Ramos (cell line): ENCODE results near the gene KLK7.
"Not testable (repeated sequence)": the region's sequence is repeated elsewhere in the genome, so short reads cannot be mapped to it uniquely, and the experiment has no call there.

Experiments
- in situ Hi-C: fragments of 300-500 bp; cut with MboI; formaldehyde crosslinking; loops from one replicate; pipeline ENCODE4 v1.14.3; 2022; ENCODE audit warnings: low sequenced_read_pairs; ENCODE audit not compliant: unreplicated experiment

The KLK7 gene

DNA sequence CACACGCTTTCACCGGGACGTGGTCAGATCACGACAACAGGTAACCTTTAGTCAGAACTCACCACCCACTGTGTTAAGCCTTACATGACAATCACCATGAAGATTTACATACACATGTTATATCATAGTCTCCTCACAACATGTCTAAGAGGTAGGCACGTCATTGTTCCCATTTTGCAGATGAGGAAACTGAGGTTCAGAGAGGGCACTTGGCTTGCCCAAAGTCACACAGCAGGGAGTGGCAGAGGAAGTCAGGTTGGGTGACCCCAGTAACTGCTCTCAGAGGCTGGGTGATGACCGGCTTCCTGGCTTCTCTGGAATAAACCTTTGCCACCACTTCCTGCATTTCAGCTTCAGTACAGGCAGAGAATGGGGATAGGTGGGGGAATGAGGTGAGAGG, 30.5 kb upstream of the KLK7 start:
- in situ Hi-C loops, result no loop called here

DNA sequence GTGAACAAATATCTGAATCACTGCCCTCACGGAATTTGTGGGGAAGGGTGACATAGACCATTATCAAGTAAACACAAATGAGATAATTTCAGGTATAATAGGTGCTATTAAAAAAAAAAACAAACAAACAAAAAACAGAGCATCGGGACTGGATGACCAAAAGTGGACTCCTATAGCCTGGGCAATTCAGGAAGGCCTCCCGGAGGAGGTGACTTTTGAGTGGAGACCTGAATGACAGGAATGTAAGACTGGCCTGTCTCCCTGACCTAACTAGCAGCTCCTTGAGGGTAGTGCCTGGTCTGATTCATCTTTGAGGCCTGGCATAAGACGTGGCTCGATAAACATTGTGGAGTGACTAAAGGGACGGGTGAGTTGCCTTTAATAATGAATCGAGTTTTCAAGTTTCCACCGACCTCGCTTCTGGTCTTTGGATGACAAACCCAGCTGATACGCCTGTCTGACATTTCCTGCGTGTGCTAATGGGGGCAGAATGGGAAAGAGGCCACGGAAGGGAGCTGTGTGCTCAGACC, 29.0 kb upstream of the KLK7 start:
- in situ Hi-C loops, result no loop called here

- in situ Hi-C loops, result no loop called here
Observed at GRCh38 chr19:51010066-51010795, 26.5 kb upstream of the KLK7 start.

DNA sequence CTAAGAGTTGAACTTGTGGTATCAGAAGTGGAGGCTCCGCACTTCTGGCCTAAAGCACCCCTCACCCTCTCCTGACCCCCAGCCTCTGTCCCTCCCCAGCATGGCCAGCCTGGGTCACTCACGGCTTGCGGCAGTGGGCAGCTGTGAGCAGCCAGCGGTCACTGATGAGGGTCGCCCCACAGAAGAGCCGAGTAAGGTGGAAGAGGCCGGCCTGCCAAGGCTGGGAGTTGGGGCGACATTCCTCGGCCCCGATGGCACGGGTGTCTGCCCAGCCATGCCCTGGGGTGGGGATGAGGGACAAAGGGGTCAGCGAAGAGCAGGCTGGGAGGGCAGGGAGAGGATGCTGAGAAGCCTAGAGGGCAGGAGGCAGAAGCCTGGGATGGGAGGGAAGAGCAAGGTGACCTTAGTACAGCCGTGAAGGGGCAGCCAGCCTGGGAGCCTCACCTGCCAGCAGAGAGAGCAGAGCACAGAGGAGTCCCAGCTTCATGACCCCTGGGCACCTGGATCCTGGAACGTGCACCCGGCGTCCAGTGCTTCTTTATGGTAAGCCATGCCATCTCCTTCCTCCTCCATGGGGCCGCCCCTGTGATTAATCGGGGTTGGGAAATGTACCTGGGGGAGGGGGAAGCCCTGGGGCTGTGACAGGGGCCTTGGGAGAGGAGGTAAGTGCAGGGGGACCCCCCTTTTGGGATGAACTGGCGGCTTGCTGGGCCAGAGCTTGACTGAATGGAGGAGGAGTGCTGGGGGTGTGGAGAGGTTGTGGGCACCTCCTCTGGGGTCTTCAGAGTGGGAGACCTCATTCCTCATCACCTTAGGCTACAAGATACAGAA, 25.6 kb upstream of the KLK7 start:
- in situ Hi-C loops, result no loop called here

GRCh38 chr19:51007488-51007887, 23.8 kb upstream of the KLK7 start:
- in situ Hi-C loops, result no loop called here

GRCh38 chr19:51006406-51006805, 22.7 kb upstream of the KLK7 start:
- in situ Hi-C loops, result no loop called here

- in situ Hi-C loops, result no loop called here
Observed at GRCh38 chr19:51005248-51005647, 21.5 kb upstream of the KLK7 start.

- in situ Hi-C loops, result no loop called here
Observed at GRCh38 chr19:51003316-51003715, 19.6 kb upstream of the KLK7 start.

DNA sequence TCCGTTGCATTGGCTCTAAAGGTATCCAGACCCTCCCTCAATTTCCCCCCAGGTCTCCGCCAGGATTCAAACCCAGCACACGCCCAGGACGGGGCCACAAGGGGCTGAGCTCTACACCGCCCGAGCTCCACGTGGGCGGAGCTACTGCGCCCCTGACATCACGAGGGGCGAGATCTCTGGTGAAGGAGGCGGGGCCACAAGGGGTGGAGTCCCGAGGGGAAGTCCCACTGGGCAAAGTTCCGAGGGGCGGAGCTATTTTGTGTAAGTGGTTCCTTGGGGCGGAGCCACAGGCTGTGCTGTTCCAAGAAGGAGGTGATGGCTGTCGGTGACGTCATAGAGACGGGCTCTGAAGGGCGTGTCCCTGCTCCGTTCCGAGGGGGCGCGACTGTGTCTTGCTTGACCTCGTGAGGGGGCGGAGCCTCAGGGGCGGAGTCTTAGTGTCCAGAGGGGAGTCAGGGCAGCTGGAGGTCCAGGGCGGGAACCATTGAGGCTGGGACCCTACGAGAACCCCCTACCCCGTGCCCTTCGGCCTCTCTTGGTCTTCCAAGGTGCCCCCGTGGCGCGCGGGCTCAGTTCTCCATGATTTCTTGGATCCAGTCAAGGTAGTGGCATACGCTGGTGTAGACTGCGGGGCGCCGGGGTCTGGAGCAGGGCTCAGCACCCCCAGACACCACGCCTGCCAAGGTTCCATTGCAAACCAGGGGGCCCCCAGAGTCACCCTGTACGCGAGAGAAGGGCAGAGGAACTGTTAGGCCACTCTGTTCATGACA, 19.0 kb upstream of the KLK7 start:
- in situ Hi-C loops, result no loop called here

- in situ Hi-C loops, result no loop called here
Observed at GRCh38 chr19:51002089-51002532, 18.4 kb upstream of the KLK7 start.

GRCh38 chr19:51001515-51001914, 17.8 kb upstream of the KLK7 start, which contains the start of gene KLK8:
Gene KLK8, minus strand, starts transcription at chr19:51001604. Its CDS starts 437 bp downstream, at chr19:51001167.
- in situ Hi-C loops, result no loop called here

DNA sequence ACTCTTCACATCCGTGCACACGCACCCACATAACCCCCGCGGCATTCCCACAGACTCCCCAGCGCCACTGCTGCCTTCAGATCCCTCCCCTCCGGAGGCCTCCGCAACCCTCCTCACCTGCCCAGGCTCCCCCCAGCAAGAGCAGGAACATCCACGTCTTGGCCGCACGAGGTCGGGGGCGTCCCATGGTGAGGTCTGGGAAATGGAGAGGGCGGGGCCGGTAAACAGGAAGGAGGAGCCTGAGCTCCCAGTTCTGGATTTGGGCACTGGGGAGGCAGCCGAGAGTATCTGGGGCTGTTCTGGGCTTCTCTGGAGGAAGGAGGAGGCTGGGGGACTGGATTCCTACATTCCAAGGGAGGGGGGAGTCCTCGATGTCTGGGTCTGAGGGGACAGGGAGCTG, 17.3 kb upstream of the KLK7 start:
- in situ Hi-C loops, result no loop called here

DNA sequence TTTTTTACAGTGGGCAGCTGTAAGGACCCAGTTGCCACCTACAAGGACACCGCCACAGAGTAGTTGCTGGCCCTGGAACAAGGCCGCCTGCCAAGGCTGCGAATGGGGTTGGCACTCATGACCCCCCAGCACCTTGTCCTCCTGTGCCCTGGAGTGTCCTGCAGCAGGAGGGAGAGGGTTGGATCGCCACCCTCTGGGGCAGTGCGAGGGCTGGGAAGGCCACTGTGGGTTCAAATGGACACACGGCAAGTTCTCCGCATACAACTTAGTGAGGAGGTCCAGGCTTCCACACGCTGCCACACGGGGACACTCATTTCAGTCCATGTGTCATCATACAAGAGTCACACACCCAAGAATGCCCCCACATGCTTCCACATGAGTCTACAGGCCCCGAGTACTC, 16.7 kb upstream of the KLK7 start:
- in situ Hi-C loops, result no loop called here

DNA sequence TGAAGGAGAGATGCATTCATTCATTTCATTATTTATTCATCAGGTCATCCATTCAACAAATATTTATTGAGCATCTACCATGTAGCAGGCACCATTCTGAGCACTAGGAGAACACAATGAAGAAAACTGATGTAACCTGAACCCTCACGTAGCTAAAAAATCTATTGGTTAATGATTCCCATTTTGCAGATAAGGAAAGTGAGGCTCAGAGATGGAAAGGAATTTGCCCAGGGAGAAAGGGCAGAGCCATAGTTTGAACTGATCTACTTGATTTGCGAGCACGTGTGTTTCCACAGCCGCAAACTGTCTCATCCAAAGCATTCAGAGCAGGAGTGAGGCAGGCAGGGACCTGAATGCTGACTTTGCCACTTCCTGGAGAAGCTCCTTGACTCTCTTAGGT, 15.0 kb upstream of the KLK7 start:
- in situ Hi-C loops, result no loop called here

DNA sequence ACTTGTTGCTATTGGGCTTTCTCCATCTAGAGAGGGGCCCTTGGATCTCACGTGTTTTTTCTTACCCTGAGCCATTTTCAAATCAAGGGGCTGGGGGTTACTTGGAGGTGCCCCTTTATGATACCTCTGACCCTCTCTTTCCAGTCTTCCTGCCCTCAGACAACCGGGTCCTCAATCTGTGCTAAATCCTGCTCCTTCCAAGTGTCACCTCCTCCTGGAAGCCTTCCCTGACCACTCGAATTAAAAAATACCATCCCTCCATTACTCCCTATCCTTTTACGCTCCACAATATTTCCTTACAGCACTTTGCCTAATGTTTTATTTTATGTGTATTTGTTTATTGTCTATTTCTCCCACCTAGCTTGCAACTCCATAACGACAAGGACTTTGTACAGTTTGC, 14.3 kb upstream of the KLK7 start:
- in situ Hi-C loops, result no loop called here

DNA sequence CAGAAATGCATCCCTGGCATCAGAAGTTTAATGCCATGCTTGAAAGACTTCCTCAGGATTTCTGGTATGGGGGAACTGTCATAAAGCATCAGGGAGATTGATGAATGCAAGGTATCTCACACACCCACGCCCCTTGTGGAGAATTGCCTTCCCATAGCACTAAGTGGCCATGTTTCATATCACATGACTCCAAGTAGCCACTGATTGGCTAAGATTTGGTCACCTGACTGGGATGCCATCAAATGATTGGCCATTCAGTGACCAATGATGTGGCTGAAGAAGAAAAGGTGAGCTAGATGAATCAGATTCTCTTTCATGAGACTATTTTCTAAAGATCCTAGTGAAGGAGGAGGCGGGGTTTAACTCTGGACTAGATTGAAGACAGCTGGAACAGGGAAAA, 10.4 kb upstream of the KLK7 start:
- in situ Hi-C loops, result no loop called here

- in situ Hi-C loops, result no loop called here
Observed at GRCh38 chr19:50992666-50993035, 8.9 kb upstream of the KLK7 start.

DNA sequence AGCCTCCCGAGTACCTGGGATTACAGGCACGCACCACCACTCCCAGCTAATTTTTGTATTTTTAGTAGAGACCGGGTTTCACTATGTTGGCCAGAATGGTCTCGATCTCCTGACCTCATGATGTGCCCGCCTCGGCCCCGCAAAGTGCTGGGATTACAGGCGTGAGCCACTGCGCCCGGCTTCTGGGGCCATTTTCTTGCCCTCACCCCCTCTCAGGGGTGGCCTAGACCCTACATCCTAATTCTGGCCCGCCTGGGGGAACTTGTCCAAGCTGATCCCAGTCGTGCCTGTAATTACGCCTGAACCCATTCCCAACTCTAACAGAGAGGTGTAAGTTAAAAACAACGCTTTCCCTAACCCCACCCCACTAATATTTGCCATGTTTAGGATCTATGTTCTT, 699 bp upstream of the KLK7 start:
- in situ Hi-C loops, result not testable (repeated sequence)

GRCh38 chr19:50982186-50982585, 1.5 kb downstream of the KLK7 start:
- in situ Hi-C loops, result no loop called here

GRCh38 chr19:50981587-50982146, 2.0 kb downstream of the KLK7 start:
- in situ Hi-C loops, result no loop called here
